ENCODE data around the gene CCDC27. TPM values are rescaled to one million over a fixed set of nuclear protein-coding genes. Genes with fewer than 3 reads are reported as not detected.

Gene CCDC27
- total RNA-seq, 1 donor from 2014 or later: not detected

- TF ChIP-seq, protein P1, sequence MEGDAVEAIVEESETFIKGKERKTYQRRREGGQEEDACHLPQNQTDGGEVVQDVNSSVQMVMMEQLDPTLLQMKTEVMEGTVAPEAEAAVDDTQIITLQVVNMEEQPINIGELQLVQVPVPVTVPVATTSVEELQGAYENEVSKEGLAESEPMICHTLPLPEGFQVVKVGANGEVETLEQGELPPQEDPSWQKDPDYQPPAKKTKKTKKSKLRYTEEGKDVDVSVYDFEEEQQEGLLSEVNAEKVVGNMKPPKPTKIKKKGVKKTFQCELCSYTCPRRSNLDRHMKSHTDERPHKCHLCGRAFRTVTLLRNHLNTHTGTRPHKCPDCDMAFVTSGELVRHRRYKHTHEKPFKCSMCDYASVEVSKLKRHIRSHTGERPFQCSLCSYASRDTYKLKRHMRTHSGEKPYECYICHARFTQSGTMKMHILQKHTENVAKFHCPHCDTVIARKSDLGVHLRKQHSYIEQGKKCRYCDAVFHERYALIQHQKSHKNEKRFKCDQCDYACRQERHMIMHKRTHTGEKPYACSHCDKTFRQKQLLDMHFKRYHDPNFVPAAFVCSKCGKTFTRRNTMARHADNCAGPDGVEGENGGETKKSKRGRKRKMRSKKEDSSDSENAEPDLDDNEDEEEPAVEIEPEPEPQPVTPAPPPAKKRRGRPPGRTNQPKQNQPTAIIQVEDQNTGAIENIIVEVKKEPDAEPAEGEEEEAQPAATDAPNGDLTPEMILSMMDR (IDR thresholded peaks at IDR 0.05): no peak
These were observed 45.5 kb upstream of the CCDC27 start for GRCh38 chr1:3706651-3707297.

GRCh38 chr1:3707298-3707938 lies 44.8 kb upstream of the CCDC27 start:
- ATAC-seq (no peak), DNase-seq (no peak)
- H3K36me3 ChIP-seq: no peaks in the 10 kb centered on the region
- H3K27ac ChIP-seq: no peak overlapping the region
- H3K4me3 ChIP-seq: no peak overlapping the region
- TF ChIP-seq, protein P1 (IDR thresholded peaks at IDR 0.05): no peak
- H3K27me3 ChIP-seq (ENCODE audit: low read depth): peaks cover 41% of the 10 kb centered on the region
- H3K4me1 ChIP-seq: no peaks in the 10 kb centered on the region
- H3K9me3 ChIP-seq: no peaks in the 10 kb centered on the region
- intact Hi-C loops (cut with DNase I): no loop called here

More at GRCh38 chr1:3706651-3707297, 45.5 kb upstream of the CCDC27 start:
- intact Hi-C loops (cut with DNase I): no loop called here
- no peak for ATAC-seq
- peaks cover 37% of the 10 kb centered on the region for H3K27me3 ChIP-seq (ENCODE audit: low read depth)
- DNase-seq: no peak
- no peak overlapping the region for H3K27ac ChIP-seq
- no peak overlapping the region for H3K4me3 ChIP-seq
- H3K4me1 ChIP-seq: no peaks in the 10 kb centered on the region
- H3K9me3 ChIP-seq: no peaks in the 10 kb centered on the region
- no peaks in the 10 kb centered on the region for H3K36me3 ChIP-seq

DNA sequence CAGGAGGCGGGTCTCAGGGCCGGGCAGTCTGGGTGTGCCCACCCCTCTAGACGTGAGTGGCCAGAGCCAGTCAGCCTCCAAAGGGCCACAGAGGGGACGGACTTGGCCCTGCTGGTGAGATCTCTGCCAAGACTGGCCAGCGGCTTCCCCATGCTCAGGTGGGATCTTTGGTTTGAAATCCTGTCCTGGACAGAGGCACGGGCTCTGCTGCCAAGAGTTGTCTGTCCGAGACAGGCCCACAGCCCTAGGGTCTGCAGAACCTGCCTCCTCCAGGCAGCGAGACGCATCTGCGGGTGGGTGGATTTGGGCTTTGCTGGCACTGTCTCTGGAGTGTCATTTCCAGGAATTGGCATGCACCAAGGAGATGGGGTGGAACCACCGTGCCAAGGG lies 44.3 kb upstream of the CCDC27 start:
- no peaks in the 10 kb centered on the region for H3K36me3 ChIP-seq
- H3K4me3 ChIP-seq: no peak overlapping the region
- DNase-seq (no peak), ATAC-seq (no peak)
- no peak overlapping the region for H3K27ac ChIP-seq
- no peaks in the 10 kb centered on the region for H3K4me1 ChIP-seq
- peaks cover 46% of the 10 kb centered on the region for H3K27me3 ChIP-seq (ENCODE audit: low read depth)
- H3K9me3 ChIP-seq: no peaks in the 10 kb centered on the region
- TF ChIP-seq, protein P1 (IDR thresholded peaks at IDR 0.05): no peak
- intact Hi-C loops (cut with DNase I): no loop called here

GRCh38 chr1:3708791-3709190 lies 43.5 kb upstream of the CCDC27 start:
- H3K4me3 ChIP-seq: no peak overlapping the region
- H3K27me3 ChIP-seq (ENCODE audit: low read depth): peaks cover 50% of the 10 kb centered on the region
- H3K27ac ChIP-seq: no peak overlapping the region
- no peaks in the 10 kb centered on the region for H3K36me3 ChIP-seq
- no peak for ATAC-seq
- no peak for DNase-seq
- intact Hi-C loops (cut with DNase I): no loop called here
- no peaks in the 10 kb centered on the region for H3K4me1 ChIP-seq
- no peaks in the 10 kb centered on the region for H3K9me3 ChIP-seq
- TF ChIP-seq, protein P1 (IDR thresholded peaks at IDR 0.05): no peak

DNA sequence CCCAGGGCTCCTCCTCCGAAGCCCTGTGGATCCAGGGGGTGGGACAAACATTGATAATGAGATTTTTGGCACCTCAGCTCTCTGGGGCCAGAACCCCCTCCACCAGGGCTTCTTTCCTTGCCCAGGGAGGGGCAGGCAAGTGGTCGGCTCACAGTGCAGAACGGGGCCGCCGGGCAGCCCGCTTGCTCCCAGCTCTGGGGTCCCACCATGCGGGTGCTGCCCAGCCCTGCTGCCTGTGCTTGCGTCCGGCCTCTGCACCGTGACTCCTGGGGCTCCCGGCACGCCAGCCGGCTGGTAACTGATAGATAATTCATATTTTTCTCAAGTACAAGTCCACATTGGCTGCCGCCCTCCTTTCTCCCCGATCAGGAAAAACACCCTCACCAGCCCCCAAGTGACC lies 42.0 kb upstream of the CCDC27 start:
- Histone ChIP-seq H3K27me3 (ENCODE audit: low read depth) (peaks cover 50% of the 10 kb centered on the region), H3K4me3 (no peak overlapping the region), H3K36me3 (no peaks in the 10 kb centered on the region), H3K9me3 (no peaks in the 10 kb centered on the region), H3K27ac (no peak overlapping the region), H3K4me1 (no peaks in the 10 kb centered on the region)
- TF ChIP-seq, protein P1 (IDR thresholded peaks at IDR 0.05): no peak
- intact Hi-C loops (cut with DNase I): no loop called here
- ATAC-seq (no peak), DNase-seq (no peak)
